Prostate gland (tissue), 2 donors: ENCODE measurements around the gene SNX7.

Source experiments
- POLR2A ChIP-seq: fragments of 450-650 bp; IDR thresholded peaks from one replicate; pipeline ENCODE4 v1.6.1; 2016; ENCODE audit warnings: antibody characterized with exemption, mild to moderate bottlenecking
- POLR2AphosphoS5 ChIP-seq: sonication (generic); formaldehyde crosslinking; IDR thresholded peaks from one replicate; pipeline ENCODE4 v1.6.1; 2017; ENCODE audit warnings: antibody characterized with exemption
- TF ChIP-seq, protein P1 (sequence below), 4 experiments: fragments of 200-600 bp in 2 of 4; fragments of 450-650 bp in 2 of 4; sonication (generic) in 2 of 4; IDR thresholded peaks; 1 replicate in 3 of 4; 2 replicates in 1 of 4; pipeline ENCODE4 v1.5.1; 2016 to 2019; ENCODE audit warnings: antibody characterized with exemption in 4 of 4, mild to moderate bottlenecking in 2 of 4, moderate library complexity in 2 of 4

- TF ChIP-seq, protein P1, sequence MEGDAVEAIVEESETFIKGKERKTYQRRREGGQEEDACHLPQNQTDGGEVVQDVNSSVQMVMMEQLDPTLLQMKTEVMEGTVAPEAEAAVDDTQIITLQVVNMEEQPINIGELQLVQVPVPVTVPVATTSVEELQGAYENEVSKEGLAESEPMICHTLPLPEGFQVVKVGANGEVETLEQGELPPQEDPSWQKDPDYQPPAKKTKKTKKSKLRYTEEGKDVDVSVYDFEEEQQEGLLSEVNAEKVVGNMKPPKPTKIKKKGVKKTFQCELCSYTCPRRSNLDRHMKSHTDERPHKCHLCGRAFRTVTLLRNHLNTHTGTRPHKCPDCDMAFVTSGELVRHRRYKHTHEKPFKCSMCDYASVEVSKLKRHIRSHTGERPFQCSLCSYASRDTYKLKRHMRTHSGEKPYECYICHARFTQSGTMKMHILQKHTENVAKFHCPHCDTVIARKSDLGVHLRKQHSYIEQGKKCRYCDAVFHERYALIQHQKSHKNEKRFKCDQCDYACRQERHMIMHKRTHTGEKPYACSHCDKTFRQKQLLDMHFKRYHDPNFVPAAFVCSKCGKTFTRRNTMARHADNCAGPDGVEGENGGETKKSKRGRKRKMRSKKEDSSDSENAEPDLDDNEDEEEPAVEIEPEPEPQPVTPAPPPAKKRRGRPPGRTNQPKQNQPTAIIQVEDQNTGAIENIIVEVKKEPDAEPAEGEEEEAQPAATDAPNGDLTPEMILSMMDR (IDR thresholded peaks at IDR 0.05): no peak
- TF ChIP-seq POLR2AphosphoS5: no peak
- TF ChIP-seq POLR2A: no peak
Observed at GRCh38 chr1:98697781-98698180, 36.3 kb downstream of the SNX7 start.
